Testis (tissue), 3 donors: Measurements from ENCODE around the gene CORO2B. TPM values are rescaled to one million over a fixed set of nuclear protein-coding genes. Genes with fewer than 3 reads are reported as not detected.
"Not testable (repeated sequence)": the region's sequence is repeated elsewhere in the genome, so short reads cannot be mapped to it uniquely, and the experiment has no call there.

Experiments
- DNase-seq: peaks from one replicate; pipeline ENCODE4 v3.0.0-alpha.2; 2019
- H3K27ac ChIP-seq, 2 donors: fragments of 200-600 bp; sonication (generic); one replicate each; pipeline ENCODE4 v1.5.1; 2019
- H3K27me3 ChIP-seq: fragments of 200-600 bp; sonication (generic); one replicate; pipeline ENCODE4 v1.5.1; 2019
- H3K36me3 ChIP-seq: fragments of 200-600 bp; sonication (generic); one replicate; pipeline ENCODE4 v1.5.1; 2017; ENCODE audit warnings: low read depth; ENCODE audit errors: missing control alignments
- H3K4me1 ChIP-seq: fragments of 200-600 bp; sonication (generic); one replicate; pipeline ENCODE4 v1.5.1; 2019
- H3K4me3 ChIP-seq, 2 donors: fragments of 200-600 bp; sonication (generic); one replicate each; pipeline ENCODE4 v1.5.1; 2017 to 2019
- H3K9me3 ChIP-seq: fragments of 200-600 bp; sonication (generic); one replicate; pipeline ENCODE4 v1.5.1; 2017
- POLR2A ChIP-seq: fragments of 450-650 bp; IDR thresholded peaks from one replicate; pipeline ENCODE4 v1.6.1; 2017; ENCODE audit warnings: antibody characterized with exemption, mild to moderate bottlenecking, moderate library complexity
- WGBS, 2 donors: methylation state at CpG; one replicate each; pipeline ENCODE4 v1.1.5; 2018; 5-methylcytosine and 5-hydroxymethylcytosine counted together
- intact Hi-C: fragments of 100-400 bp; cut with DNase I; formaldehyde crosslinking; loops from one replicate; pipeline ENCODE4 v1.15.1; 2023; ENCODE audit warnings: low total_unique reads
- polyA plus RNA-seq: library from polyadenylated mRNA; stranded (reverse); fragments of 350-450 nt; fragmentation: Illumina TruSeq; extraction: RNeasy Lipid Tissue Mini Kit (QIAGEN cat#74804); gene quantifications from one replicate; pipeline ENCODE4 v1.2.3, GENCODE V29; 2014; ENCODE audit warnings: low read depth, low replicate concordance; ENCODE audit not compliant: insufficient read depth
- total RNA-seq, 2 donors: library from RNA; depleted of rRNA; stranded (reverse); fragments of >200 nt; gene quantifications; one replicate each; pipeline ENCODE4 v1.2.3, GENCODE V29; 2016
- TF ChIP-seq, protein P1 (sequence below), 3 experiments: fragments of 450-650 bp in 2 of 3; fragments of 200-600 bp in 1 of 3; sonication (generic) in 1 of 3; IDR thresholded peaks; one replicate each; pipeline ENCODE4 v1.5.1; 2016 to 2019; ENCODE audit warnings: antibody characterized with exemption in 3 of 3, mild to moderate bottlenecking in 2 of 3, moderate library complexity in 1 of 3

The CORO2B gene
- total and polyA plus RNA-seq, 3 donors from 2014 or later, result 1.4 to 4.3 (median 2.2) TPM

DNA sequence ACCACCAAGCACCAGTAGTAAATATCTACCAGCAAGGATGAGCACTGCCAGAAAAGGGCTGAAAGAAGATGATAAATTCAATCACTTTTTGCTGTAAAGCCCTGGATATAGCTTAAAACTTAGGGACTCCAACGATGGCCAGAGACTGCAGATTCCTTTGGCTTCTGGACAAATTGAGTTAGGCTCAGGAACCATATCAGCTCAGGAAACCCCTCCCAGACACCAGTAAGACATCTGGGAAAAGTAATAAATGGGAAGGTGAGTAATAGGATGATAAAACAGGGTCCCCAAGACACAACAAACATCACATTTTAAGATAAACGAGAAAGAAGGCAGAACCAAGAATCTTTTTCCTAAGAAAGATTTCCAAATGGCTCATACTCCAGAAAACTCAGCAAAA lies 176.9 kb downstream of the CORO2B start:
- Histone ChIP-seq H3K27me3 (no peaks in the 10 kb centered on the region), H3K9me3 (no peaks in the 10 kb centered on the region), H3K27ac (no peak overlapping the region), H3K4me3 (no peak overlapping the region), H3K4me1 (no peaks in the 10 kb centered on the region), H3K36me3 (no peaks in the 10 kb centered on the region)
- intact Hi-C loops, result no loop called here
- 56 to 57% methylated on average over 2 of the region's 2 CpGs for WGBS, 2 donors
- no peak for TF ChIP-seq POLR2A
- TF ChIP-seq, protein P1, sequence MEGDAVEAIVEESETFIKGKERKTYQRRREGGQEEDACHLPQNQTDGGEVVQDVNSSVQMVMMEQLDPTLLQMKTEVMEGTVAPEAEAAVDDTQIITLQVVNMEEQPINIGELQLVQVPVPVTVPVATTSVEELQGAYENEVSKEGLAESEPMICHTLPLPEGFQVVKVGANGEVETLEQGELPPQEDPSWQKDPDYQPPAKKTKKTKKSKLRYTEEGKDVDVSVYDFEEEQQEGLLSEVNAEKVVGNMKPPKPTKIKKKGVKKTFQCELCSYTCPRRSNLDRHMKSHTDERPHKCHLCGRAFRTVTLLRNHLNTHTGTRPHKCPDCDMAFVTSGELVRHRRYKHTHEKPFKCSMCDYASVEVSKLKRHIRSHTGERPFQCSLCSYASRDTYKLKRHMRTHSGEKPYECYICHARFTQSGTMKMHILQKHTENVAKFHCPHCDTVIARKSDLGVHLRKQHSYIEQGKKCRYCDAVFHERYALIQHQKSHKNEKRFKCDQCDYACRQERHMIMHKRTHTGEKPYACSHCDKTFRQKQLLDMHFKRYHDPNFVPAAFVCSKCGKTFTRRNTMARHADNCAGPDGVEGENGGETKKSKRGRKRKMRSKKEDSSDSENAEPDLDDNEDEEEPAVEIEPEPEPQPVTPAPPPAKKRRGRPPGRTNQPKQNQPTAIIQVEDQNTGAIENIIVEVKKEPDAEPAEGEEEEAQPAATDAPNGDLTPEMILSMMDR (IDR thresholded peaks at IDR 0.05), result no peak
- no peak for DNase-seq

DNA sequence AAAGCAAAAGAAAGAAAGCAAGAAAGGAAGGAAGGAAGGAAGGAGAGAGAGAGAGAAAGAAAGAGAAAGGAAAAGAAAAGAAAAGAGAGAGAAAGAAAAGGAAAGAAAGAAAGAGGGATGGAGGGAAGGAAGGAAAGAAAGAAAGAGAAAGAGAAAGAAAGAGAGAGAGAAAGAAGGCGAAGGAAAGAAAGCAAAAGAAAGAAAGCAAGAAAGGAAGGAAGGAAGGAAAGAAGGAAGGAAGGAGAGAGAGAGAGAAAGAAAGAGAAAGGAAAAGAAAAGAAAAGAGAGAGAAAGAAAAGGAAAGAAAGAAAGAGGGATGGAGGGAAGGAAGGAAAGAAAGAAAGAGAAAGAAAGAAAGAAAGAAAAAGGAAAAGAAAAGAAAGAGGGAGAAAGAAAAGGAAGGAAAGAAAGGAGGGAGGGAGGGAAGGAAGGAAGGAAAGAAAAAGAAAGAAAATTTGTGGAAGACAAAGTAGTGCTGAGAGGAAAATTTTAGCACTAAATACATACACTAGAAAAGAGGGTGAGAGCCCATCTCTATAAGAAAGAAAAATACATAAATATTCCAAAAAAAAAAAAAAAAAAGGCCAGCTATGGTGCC lies 181.3 kb downstream of the CORO2B start:
- H3K4me1 ChIP-seq, H3K9me3 ChIP-seq, H3K4me3 ChIP-seq, DNase-seq, H3K27me3 ChIP-seq, H3K27ac ChIP-seq, intact Hi-C loops, H3K36me3 ChIP-seq: not testable (repeated sequence)
- WGBS, 2 donors, result 100% methylated on average over 1 of the region's 1 CpG

DNA sequence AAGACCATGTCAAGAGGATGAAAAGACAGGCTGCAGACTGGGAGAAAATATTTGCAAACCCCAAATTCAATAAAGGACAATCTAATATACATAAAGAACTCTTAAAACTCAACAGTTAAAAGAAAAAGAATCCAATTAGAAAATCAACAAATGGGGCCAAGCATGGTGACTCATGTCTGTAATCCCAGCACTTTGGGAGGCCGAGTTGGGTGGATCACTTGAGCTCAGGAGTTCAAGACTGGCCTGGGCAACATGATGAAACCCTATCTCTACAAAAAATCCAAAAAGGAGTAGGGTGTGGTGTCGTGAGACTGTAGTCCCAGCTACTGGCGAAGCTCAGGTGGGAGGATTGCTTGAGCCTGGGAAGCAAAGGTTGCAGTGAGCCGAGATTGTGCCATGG lies 184.3 kb downstream of the CORO2B start:
- no peak for TF ChIP-seq POLR2A
- TF ChIP-seq, protein P1 (IDR thresholded peaks at IDR 0.05), result no peak
- Histone ChIP-seq H3K27me3 (no peaks in the 10 kb centered on the region), H3K4me1 (no peaks in the 10 kb centered on the region), H3K27ac (no peak overlapping the region), H3K36me3 (no peaks in the 10 kb centered on the region), H3K4me3 (no peak overlapping the region), H3K9me3 (no peaks in the 10 kb centered on the region)
- WGBS, 2 donors, result 88 to 90% methylated on average over 4 of the region's 4 CpGs
- intact Hi-C loops, result no loop called here
- no peak for DNase-seq

DNA sequence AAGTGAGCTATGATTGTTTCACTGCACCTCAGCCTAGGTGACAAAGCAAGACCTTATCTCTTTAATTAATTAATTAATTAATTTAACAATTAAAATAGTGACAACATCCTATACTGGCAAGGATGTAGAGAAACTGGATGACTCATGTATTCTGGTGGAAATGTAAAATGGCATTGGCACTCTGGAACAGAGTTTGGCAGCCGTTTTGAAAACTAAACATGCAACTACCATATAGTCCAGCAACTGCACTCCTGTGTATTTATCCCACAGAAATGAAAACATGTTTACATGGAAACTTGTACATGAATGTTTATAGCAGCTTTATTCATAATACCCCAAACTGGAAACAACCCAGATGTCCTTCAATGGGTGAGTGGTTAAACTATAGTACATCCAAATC lies 185.3 kb downstream of the CORO2B start:
- H3K9me3 ChIP-seq, result no peaks in the 10 kb centered on the region
- no peak for DNase-seq
- TF ChIP-seq, protein P1 (IDR thresholded peaks at IDR 0.05), result no peak
- TF ChIP-seq POLR2A, result no peak
- WGBS, 2 donors, result 73 to 90% methylated on average over 1 of the region's 1 CpG
- no peaks in the 10 kb centered on the region for H3K27me3 ChIP-seq
- intact Hi-C loops, result no loop called here
- H3K27ac ChIP-seq, result no peak overlapping the region
- H3K36me3 ChIP-seq, result no peaks in the 10 kb centered on the region
- no peaks in the 10 kb centered on the region for H3K4me1 ChIP-seq
- H3K4me3 ChIP-seq, result no peak overlapping the region

DNA sequence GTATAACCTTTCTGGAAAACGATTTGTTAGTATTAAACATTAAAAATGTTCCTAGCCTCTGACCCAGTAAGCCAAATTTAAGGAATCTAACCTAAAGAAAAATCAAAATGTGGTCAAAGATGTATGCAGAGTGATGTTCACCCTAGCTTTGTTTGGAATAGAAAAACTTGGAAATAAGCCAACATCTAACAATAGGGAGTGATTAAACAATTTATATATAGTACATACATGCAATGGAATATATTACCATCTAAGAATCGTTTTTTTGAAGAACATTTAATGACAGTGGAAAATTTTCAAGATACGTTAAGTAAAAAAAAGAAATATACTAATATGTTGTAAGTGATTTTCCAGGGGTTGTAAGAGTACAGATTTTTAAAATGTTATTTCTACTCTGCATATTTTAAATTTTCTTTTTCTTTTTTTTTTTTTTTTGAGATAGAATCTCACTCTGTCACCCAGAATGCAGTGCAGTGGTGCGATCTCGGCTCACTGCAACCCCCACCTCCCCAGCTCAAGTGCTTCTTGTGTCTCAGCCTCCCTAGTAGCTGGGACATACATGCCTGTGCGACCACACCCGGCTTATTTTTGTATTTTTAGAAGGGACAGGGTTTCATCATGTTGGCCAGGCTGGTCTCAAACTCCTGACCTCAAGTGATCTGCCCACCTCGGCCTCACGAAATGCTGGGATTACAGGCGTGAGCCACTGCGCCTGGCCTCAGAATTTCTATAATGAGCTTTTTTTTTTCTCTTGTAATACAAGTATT lies 187.0 kb downstream of the CORO2B start:
- Histone ChIP-seq H3K27ac (no peak overlapping the region), H3K36me3 (no peaks in the 10 kb centered on the region), H3K27me3 (no peaks in the 10 kb centered on the region), H3K4me1 (no peaks in the 10 kb centered on the region), H3K9me3 (no peaks in the 10 kb centered on the region), H3K4me3 (no peak overlapping the region)
- intact Hi-C loops, result no loop called here
- TF ChIP-seq POLR2A, result no peak
- TF ChIP-seq, protein P1 (IDR thresholded peaks at IDR 0.05), result no peak
- DNase-seq, result no peak
- 78 to 85% methylated on average over 11 of the region's 11 CpGs for WGBS, 2 donors
